Panc1 (cell line): ENCODE measurements around the gene CFAP53.

Experiments
- SIN3A ChIP-seq: IDR thresholded peaks from 2 replicates; pipeline ENCODE4 v1.6.1; 2012; ENCODE audit warnings: low read depth, mild to moderate bottlenecking, low read length, moderate library complexity, borderline replicate concordance; ENCODE audit not compliant: insufficient read depth
- TF ChIP-seq, protein P1 (sequence below), 2 experiments: IDR thresholded peaks; 2 replicates each; pipeline ENCODE4 v1.6.1; 2011 to 2012; ENCODE audit warnings: low read depth in 2 of 2, control low read depth in 1 of 2, low read length in 1 of 2, mild to moderate bottlenecking in 1 of 2, moderate library complexity in 1 of 2; ENCODE audit not compliant: insufficient read depth in 1 of 2
- TF ChIP-seq, protein P2 (sequence below): fragments of 450-650 bp; IDR thresholded peaks from 2 replicates; pipeline ENCODE4 v1.5.1; 2017; ENCODE audit warnings: mild to moderate bottlenecking

DNA sequence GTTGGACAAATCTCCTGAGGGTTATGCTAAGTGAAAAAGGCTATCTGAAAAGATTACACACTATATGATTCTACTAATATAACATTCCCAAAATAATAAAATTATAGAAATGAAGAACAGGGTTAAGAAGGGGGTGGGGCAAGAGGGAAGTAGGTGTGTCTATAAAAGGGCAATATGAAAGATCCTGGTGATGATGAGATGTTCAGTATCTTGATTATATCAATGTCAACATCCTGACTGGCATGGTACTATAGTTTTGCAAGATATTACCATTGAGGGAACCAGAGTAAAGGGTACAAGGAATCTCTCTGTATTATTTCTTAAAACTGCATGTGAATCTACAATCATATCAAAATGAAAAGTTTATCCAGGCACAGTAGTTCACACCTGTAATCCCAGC is 16.7 kb downstream of the CFAP53 start:
- TF ChIP-seq, protein P1, sequence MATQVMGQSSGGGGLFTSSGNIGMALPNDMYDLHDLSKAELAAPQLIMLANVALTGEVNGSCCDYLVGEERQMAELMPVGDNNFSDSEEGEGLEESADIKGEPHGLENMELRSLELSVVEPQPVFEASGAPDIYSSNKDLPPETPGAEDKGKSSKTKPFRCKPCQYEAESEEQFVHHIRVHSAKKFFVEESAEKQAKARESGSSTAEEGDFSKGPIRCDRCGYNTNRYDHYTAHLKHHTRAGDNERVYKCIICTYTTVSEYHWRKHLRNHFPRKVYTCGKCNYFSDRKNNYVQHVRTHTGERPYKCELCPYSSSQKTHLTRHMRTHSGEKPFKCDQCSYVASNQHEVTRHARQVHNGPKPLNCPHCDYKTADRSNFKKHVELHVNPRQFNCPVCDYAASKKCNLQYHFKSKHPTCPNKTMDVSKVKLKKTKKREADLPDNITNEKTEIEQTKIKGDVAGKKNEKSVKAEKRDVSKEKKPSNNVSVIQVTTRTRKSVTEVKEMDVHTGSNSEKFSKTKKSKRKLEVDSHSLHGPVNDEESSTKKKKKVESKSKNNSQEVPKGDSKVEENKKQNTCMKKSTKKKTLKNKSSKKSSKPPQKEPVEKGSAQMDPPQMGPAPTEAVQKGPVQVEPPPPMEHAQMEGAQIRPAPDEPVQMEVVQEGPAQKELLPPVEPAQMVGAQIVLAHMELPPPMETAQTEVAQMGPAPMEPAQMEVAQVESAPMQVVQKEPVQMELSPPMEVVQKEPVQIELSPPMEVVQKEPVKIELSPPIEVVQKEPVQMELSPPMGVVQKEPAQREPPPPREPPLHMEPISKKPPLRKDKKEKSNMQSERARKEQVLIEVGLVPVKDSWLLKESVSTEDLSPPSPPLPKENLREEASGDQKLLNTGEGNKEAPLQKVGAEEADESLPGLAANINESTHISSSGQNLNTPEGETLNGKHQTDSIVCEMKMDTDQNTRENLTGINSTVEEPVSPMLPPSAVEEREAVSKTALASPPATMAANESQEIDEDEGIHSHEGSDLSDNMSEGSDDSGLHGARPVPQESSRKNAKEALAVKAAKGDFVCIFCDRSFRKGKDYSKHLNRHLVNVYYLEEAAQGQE (IDR thresholded peaks at IDR 0.05; ENCODE audit: insufficient read depth in 1 of 2, low read depth in 2 of 2, low read length in 1 of 2) = no peak
- TF ChIP-seq, protein P2, sequence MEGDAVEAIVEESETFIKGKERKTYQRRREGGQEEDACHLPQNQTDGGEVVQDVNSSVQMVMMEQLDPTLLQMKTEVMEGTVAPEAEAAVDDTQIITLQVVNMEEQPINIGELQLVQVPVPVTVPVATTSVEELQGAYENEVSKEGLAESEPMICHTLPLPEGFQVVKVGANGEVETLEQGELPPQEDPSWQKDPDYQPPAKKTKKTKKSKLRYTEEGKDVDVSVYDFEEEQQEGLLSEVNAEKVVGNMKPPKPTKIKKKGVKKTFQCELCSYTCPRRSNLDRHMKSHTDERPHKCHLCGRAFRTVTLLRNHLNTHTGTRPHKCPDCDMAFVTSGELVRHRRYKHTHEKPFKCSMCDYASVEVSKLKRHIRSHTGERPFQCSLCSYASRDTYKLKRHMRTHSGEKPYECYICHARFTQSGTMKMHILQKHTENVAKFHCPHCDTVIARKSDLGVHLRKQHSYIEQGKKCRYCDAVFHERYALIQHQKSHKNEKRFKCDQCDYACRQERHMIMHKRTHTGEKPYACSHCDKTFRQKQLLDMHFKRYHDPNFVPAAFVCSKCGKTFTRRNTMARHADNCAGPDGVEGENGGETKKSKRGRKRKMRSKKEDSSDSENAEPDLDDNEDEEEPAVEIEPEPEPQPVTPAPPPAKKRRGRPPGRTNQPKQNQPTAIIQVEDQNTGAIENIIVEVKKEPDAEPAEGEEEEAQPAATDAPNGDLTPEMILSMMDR = no peak
- no peak for TF ChIP-seq SIN3A
